DMS79 treated with DMSO at 0.1 percent for 48 hours (cell line): ENCODE measurements around the gene RRP36.

Source experiments
- DNase-seq: peaks from one replicate; lab custom pipeline; 2025; lab: John Stamatoyannopoulos, UW

RRP36 gene

GRCh38 chr6:43062818-43063217 lies 41.4 kb downstream of the RRP36 start:
- DNase-seq: no peak

- DNase-seq: peak; percentile 54
These were observed 48.7 kb downstream of the RRP36 start for GRCh38 chr6:43070028-43070632.

- no peak for DNase-seq
These were observed 53.6 kb downstream of the RRP36 start for GRCh38 chr6:43074847-43075669.

GRCh38 chr6:43075670-43076463 lies 54.4 kb downstream of the RRP36 start, which contains the start of gene PTK7:
Gene PTK7 (plus strand): TSS chr6:43076314. CDS start chr6:43076489, 175 bp downstream.
- peak; percentile 84 for DNase-seq

GRCh38 chr6:43076464-43077332 lies 55.3 kb downstream of the RRP36 start:
- DNase-seq: peak; percentile 64

- no peak for DNase-seq
These were observed 55.9 kb downstream of the RRP36 start for GRCh38 chr6:43077333-43077809.

- no peak for DNase-seq
These were observed 56.6 kb downstream of the RRP36 start for GRCh38 chr6:43077981-43078511.

- no peak for DNase-seq
These were observed 57.3 kb downstream of the RRP36 start for GRCh38 chr6:43078691-43079090.
